Lower lobe of right lung (tissue), 2 donors: ENCODE results near the gene RSRC1. TPM values are rescaled to one million over a fixed set of nuclear protein-coding genes. Genes with fewer than 3 reads are reported as not detected.

Source experiments
- ATAC-seq, 2 donors: fragments of 200-7000 bp; cut with Tn5 transposase; one replicate each; pipeline ENCODE4 v1.9.1; 2020 to 2022; ENCODE audit warnings: mild to moderate bottlenecking in 2 of 2, moderate library complexity in 2 of 2
- DNase-seq: peaks from one replicate; pipeline ENCODE4 v3.0.0-alpha.2; 2020
- H3K27ac ChIP-seq: fragments of 200-600 bp; one replicate; pipeline ENCODE4 v1.8.0; 2022
- H3K27me3 ChIP-seq: fragments of 200-600 bp; one replicate; pipeline ENCODE4 v1.8.0; 2022; ENCODE audit warnings: low read depth
- H3K36me3 ChIP-seq: fragments of 200-600 bp; one replicate; pipeline ENCODE4 v1.8.0; 2022; ENCODE audit warnings: mild to moderate bottlenecking
- H3K4me1 ChIP-seq: fragments of 200-600 bp; one replicate; pipeline ENCODE4 v1.8.0; 2022
- H3K4me3 ChIP-seq: fragments of 200-600 bp; one replicate; pipeline ENCODE4 v1.8.0; 2022; ENCODE audit warnings: mild to moderate bottlenecking
- H3K9me3 ChIP-seq: fragments of 200-600 bp; one replicate; pipeline ENCODE4 v1.8.0; 2022
- CTCF ChIP-seq: fragments of 200-600 bp; IDR thresholded peaks from one replicate; pipeline ENCODE4 v1.8.0; 2022; ENCODE audit warnings: antibody characterized with exemption, mild to moderate bottlenecking
- intact Hi-C: fragments of 100-400 bp; cut with DNase I; formaldehyde crosslinking; loops from one replicate; pipeline ENCODE4 v1.11.0; 2022
- total RNA-seq: library from RNA; stranded (reverse); fragmentation: NEBNext Ultra II Directional; extraction: Animal tissue kit (Norgen Biotek cat#: 25700); gene quantifications from one replicate; pipeline ENCODE4 v1.2.1, GENCODE V29; 2021
- donor health status: DM: no; HTN: yes; CAD: no; lungs with severe emphysema.

The RSRC1 gene
- total RNA-seq, 1 donor from 2014 or later = 29.8 TPM

DNA sequence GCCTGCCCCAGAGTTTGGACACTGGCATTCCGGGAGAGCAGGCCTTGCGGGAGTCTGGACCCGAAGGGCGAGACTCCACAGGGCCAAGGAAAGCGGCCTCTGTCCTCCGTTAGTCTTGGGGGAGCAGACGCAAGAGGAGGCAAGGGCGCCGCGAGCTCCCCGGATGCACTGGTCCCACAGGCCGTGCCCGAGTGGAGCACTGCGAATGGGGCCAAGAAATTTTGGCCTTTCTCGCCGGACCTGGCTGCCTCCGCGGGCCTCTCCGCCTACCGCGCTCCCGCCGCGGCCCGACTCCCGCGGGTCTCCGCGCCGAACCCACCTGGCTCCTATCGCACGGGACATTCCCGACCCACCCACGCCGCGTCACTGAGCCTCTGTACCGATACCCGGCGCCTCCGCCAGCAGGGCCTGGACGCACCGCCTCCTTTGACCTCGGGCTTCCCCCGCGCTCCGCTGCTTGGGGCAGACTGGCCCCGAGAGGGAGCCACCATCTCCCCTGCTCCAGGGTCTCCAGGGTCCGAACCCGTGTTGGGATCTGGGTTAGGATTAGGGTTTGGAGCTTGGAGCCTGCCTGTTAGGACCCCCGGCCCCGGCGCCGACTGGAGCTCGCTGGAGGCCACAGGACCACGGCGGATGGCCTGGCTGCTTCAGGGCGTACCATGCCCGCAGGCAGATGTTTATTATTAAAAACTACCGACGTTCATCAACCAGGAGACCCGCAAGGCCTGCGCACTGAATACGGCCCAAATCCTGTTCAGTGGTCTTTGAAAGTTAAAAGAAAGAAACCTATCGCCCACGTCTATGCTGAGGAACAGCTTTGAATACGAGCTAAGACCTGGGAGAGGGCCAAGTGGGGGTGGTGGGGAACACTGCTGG lies 15.4 kb upstream of the RSRC1 start:
- intact Hi-C loops = no loop called here
- no peak for TF ChIP-seq CTCF
- H3K4me1 ChIP-seq = peaks cover 15% of the 10 kb centered on the region
- H3K27ac ChIP-seq = no peak overlapping the region
- H3K4me3 ChIP-seq = no peak overlapping the region
- peaks cover 87% of the 10 kb centered on the region for H3K27me3 ChIP-seq
- DNase-seq (no peak), ATAC-seq (no peak)
- H3K36me3 ChIP-seq = no peaks in the 10 kb centered on the region
- H3K9me3 ChIP-seq = no peaks in the 10 kb centered on the region

- TF ChIP-seq CTCF = no peak
- Histone ChIP-seq H3K4me1 (peaks cover 15% of the 10 kb centered on the region), H3K36me3 (no peaks in the 10 kb centered on the region), H3K27ac (no peak overlapping the region), H3K9me3 (no peaks in the 10 kb centered on the region), H3K4me3 (no peak overlapping the region), H3K27me3 (peaks cover 93% of the 10 kb centered on the region)
- no peak for DNase-seq
- no peak for ATAC-seq
- intact Hi-C loops = no loop called here
These were observed 14.6 kb upstream of the RSRC1 start for GRCh38 chr3:158095111-158095813.

GRCh38 chr3:158095814-158096704 lies 13.8 kb upstream of the RSRC1 start:
- intact Hi-C loops = no loop called here
- DNase-seq (no peak), ATAC-seq (no peak)
- TF ChIP-seq CTCF = no peak
- Histone ChIP-seq H3K27me3 (peaks cover 95% of the 10 kb centered on the region), H3K36me3 (no peaks in the 10 kb centered on the region), H3K27ac (no peak overlapping the region), H3K9me3 (no peaks in the 10 kb centered on the region), H3K4me1 (peaks cover 15% of the 10 kb centered on the region), H3K4me3 (no peak overlapping the region)

DNA sequence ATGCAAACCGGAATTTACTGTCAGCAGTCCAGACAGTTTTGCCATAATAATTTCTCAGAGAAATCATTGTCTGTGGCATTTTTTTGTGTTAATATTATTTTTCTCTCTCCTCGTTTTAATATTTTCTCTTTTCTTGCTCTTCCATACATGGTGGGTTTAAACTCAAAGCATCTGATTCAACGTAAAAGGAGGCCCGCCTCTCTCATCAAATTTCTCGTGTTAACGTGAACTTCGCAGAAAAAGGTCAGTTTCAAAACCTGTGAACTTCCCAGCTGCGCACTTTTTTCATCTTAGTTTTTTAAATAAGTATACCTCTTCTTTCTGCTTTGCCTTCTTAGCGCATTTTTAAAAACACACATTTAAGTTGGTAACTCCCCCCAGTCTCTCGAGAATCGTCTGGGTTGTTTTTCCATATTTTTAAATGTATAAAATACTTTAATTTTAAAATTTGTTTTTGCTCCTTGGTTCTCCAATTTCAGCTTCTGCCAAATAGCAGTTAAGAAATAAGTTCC lies 12.8 kb upstream of the RSRC1 start:
- intact Hi-C loops = no loop called here
- H3K4me1 ChIP-seq = peaks cover 15% of the 10 kb centered on the region

More for the DNA sequence above, 12.8 kb upstream of the RSRC1 start:
- Histone ChIP-seq H3K27me3 (peaks cover 98% of the 10 kb centered on the region), H3K9me3 (no peaks in the 10 kb centered on the region), H3K4me3 (peak overlapping the region; percentile 54), H3K36me3 (no peaks in the 10 kb centered on the region), H3K27ac (no peak overlapping the region)
- DNase-seq = no peak
- ATAC-seq = no peak
- TF ChIP-seq CTCF = no peak
